Activated CD8-positive, alpha-beta memory T cell treated with anti-CD3 and anti-CD28 coated beads, Interleukin-2, amount 50 U/mL, for 4 hours (primary cell): ENCODE results near the gene KRTAP12-3.

Source experiments
- DNase-seq: peaks from one replicate; pipeline ENCODE4 v3.0.0-alpha.2; 2020

Gene KRTAP12-3

DNA sequence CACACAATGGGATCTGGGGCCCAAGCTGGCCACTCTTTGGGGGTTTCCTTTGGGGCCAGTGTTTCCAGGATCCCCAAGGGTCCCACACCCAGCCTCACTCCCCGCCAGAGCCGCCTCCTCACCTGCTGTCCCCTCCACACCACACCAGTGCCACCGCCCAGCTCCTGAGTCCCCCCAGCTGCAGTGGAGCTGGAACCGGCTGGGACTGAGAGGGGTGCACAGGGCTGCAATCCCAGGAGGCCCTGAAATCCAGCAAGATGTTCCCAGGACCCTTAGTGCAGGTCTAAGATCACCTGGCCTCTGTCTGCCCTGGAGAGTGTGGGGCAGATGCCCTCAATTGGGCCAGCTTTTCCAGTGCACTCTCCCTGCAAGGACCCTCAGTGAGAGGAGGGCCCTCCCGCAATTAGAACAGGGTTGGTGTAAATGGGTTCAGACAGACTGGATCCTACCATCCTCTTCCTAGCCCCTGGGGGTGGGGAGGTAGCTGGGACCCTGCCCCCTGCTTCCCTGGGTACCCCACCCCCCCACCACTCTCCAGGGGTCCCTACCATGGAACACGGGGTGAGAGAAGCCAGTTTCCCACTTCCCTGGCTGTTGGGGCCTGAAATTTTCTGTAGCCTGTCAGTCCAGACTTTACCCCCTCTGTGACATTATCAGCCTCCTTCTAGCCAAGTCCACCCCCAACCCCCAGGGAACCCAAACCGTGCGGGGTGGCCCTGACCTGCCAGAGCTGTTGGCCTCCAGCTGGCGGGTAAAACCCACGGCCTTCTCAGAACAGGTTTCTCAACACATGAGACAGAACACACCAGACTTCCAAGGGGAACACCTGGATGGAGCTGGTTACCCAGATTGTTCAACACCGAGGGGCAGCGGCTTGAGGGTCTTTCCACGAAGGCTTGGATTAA lies 46.3 kb downstream of the KRTAP12-3 start:
- DNase-seq, result no peak

DNA sequence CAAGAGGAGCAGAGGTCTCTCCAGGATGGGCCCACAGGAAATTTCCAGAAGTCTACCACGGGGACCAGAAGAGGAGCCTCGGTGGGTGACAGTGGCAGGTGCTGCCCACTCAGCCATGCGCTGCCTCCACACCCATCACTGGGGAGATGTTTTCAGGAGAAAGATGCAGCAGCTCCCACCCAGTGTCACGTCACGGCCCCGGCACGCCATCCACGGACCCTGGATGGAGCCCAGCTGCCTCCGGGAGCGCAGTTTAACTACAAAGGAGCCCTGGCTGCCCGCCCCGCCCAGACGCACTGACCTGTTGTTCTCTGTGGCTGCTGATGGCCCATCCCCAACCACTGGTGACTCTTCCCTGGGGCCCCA lies 46.9 kb downstream of the KRTAP12-3 start:
- no peak for DNase-seq

DNA sequence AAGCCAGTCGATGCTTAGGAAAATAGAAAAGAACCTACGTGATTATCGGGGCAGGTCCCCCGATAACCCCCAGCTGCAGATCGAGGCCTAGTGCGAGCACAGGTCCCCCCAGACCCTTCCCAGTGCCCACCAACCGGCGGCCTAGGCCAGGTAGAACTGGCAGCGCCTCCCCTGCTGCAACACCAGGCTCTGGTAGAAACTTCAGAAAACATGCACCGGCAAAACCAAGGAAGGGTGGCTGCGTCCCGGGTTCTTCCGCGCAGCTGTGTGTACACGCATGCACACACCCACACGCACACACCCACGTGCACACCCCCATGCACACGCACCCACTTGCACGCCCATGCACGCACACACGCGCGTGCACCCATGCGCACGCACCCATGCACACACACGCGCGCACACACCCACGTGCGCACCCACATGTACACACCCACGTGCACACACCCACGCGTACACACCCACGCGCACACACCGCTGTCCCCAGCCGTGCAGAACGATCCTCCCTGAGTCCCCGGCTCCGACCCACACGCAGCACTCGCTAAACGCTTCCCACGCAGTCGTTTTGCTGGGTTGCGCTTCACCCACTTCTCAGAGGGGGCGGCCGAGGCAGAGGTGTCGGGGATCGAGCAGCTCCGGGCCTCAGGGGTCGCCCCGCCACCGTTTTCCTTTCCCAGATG lies 48.4 kb downstream of the KRTAP12-3 start:
- no peak for DNase-seq

DNA sequence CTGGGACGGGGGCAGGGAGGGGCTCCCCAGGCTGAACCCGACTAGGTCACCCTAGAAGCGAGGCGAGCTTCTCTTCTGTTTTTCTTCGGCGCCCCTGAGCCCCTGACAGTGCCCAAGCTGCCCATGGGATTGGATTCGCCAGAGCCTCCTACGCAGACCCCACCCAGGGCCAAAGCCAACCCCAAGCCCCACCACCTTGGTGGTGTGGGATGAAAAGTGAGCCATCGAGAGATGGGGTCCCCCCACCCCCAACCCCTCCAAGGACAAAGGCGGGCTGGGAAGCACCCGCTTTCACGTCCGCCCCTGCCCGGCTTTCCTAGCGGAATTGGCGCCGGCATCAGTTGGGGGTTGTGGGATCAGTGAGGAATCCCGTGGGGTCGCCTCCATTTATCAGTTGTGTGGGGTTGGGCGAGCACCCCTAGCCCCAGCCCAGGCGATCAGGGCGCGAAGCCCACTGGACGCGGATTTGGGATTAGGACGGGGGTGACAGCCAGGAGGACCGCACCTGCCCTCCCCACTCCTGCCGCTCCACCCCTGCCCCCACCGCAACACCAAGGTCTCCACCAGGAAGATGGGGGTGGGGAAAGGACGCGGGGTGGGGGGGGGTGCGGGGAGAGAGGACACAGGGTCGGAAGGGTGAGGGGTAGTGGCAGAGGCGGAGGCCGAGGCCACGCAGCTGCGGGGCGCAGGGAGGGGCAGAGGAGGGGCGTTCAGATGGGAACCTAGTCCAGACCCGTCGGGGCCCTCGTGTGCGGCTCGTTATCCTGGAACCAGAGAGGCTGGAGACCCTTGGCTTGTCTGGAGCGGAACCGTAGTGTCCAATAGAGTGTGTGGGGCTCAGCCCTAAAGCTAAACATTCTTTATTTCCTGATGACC lies 49.2 kb downstream of the KRTAP12-3 start:
- DNase-seq, result no peak
